ENCODE data around the gene EXOC7. TPM values are rescaled to one million over a fixed set of nuclear protein-coding genes. Genes with fewer than 3 reads are reported as not detected.
A peak's percentile ranks its signal among the peaks of the same experiment; 100 is the strongest.

EXOC7 gene
- total and polyA plus RNA-seq, 10 donors, result 26.2 to 128 (median 90.8) TPM

- DNase-seq, result no peak
- 71 to 85% (median 83%) methylated on average over 21 to 27 of the region's 27 CpGs for WGBS, 5 donors
- Histone ChIP-seq H3K4me1 (peaks cover 5 to 41% (median 16%) of the 10 kb centered on the region in 6 donors), H3K27me3 (replicated peaks in 1 of 7) (peaks cover 2 to 42% (median 32%) of the 10 kb centered on the region in 7 donors), H3K27ac (no peak overlapping the region), H3K36me3 (peaks cover 3 to 53% (median 43%) of the 10 kb centered on the region in 6 donors), H3K9me3 (no peaks in the 10 kb centered on the region), H3K4me3 (no peak overlapping the region)
- intact Hi-C loops (cut with DNase I; ENCODE audit: low total_unique reads), result no loop called here
- TF ChIP-seq POLR2A (IDR thresholded peaks at IDR 0.05), result no peak
- peak in 2 of 3 donors; percentile 26 to 62 for TF ChIP-seq POLR2AphosphoS5 (IDR thresholded peaks at IDR 0.05)
- TF ChIP-seq CTCF (IDR thresholded peaks at IDR 0.05 in 8 of 11, conservative IDR thresholded peaks at IDR 0.05 in 3 of 11), result no peak
These were observed 22.0 kb downstream of the EXOC7 start for GRCh38 chr17:76081295-76082210.

GRCh38 chr17:76080768-76081287, 22.8 kb downstream of the EXOC7 start:
- DNase-seq, result no peak
- peaks cover 9 to 49% (median 40%) of the 10 kb centered on the region in 7 donors for H3K27me3 ChIP-seq (replicated peaks in 1 of 7)
- 43 to 82% (median 58%) methylated on average over 4 to 6 of the region's 6 CpGs for WGBS, 5 donors
- H3K9me3 ChIP-seq, result no peaks in the 10 kb centered on the region
- intact Hi-C loops (cut with DNase I; ENCODE audit: low total_unique reads), result no loop called here
- no peak overlapping the region for H3K4me3 ChIP-seq
- peaks cover 13 to 48% (median 23%) of the 10 kb centered on the region in 6 donors for H3K4me1 ChIP-seq
- no peak overlapping the region for H3K27ac ChIP-seq
- TF ChIP-seq CTCF (IDR thresholded peaks at IDR 0.05 in 8 of 11, conservative IDR thresholded peaks at IDR 0.05 in 3 of 11) (no peak), POLR2AphosphoS5 (IDR thresholded peaks at IDR 0.05) (peak in 1 of 3 donors; percentile 2)
- peaks cover 3 to 46% (median 36%) of the 10 kb centered on the region in 6 donors for H3K36me3 ChIP-seq

- Histone ChIP-seq H3K27me3 (replicated peaks in 1 of 7) (peaks cover 10 to 56% (median 46%) of the 10 kb centered on the region in 7 donors), H3K4me3 (no peak overlapping the region), H3K4me1 (peaks cover 19 to 55% (median 30%) of the 10 kb centered on the region in 6 donors), H3K36me3 (peaks cover 1 to 40% (median 30%) of the 10 kb centered on the region in 6 donors), H3K9me3 (no peaks in the 10 kb centered on the region), H3K27ac (no peak overlapping the region)
- intact Hi-C loops (cut with DNase I; ENCODE audit: low total_unique reads), result no loop called here
- no peak for DNase-seq
- WGBS, 5 donors, result 3 to 12% (median 8%) methylated on average over 17 to 23 of the region's 23 CpGs
- peak in 2 of 3 donors; percentile 56 to 58 for TF ChIP-seq POLR2AphosphoS5 (IDR thresholded peaks at IDR 0.05)
- TF ChIP-seq POLR2A (IDR thresholded peaks at IDR 0.05), result no peak
These were observed 23.4 kb downstream of the EXOC7 start for GRCh38 chr17:76079956-76080767.

DNA sequence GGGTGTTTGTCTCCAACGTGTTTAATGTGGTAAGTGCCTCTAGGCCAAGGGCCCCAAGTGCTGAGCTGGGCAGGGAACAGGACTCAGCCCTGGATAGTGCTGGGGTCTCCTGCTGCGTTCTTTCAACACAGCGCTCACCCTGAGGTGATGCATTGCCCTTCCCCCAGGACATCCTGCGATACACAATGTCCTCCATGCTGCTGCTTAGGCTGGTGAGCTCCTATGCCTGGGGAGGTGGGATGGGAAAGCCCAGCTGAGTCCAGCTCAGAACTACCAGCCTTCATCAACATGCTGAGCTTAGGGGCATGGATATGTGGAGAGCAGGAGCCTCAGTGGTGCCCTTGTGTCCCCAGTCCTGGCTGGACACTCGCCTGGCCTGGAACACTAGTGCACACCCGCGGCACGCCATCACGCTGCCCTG, 24.0 kb downstream of the EXOC7 start:
- Histone ChIP-seq H3K4me1 (peaks cover 25 to 61% (median 36%) of the 10 kb centered on the region in 6 donors), H3K9me3 (no peaks in the 10 kb centered on the region), H3K27me3 (replicated peaks in 1 of 7) (peaks cover 10 to 62% (median 53%) of the 10 kb centered on the region in 7 donors), H3K4me3 (no peak overlapping the region), H3K36me3 (peaks cover 0 to 33% (median 23%) of the 10 kb centered on the region in 6 donors), H3K27ac (no peak overlapping the region)
- intact Hi-C loops (cut with DNase I; ENCODE audit: low total_unique reads), result no loop called here
- 24 to 47% (median 34%) methylated on average over 7 to 9 of the region's 9 CpGs for WGBS, 5 donors
- no peak for DNase-seq
- peak in 2 of 3 donors; percentile 51 to 74 for TF ChIP-seq POLR2AphosphoS5 (IDR thresholded peaks at IDR 0.05)
- no peak for TF ChIP-seq CTCF (IDR thresholded peaks at IDR 0.05 in 8 of 11, conservative IDR thresholded peaks at IDR 0.05 in 3 of 11)
